Neural cell (in vitro differentiated cells): Measurements from ENCODE around the gene RHEBL1. TPM values are rescaled to one million over a fixed set of nuclear protein-coding genes. Genes with fewer than 3 reads are reported as not detected.

Experiments used
- H2AFZ ChIP-seq: fragments of 200-600, 300-800 bp; sonication (generic), shearing (Covaris generic); 2 replicates; pipeline ENCODE4 v1.6.0; 2014; ENCODE audit warnings: low read depth, mild to moderate bottlenecking, antibody characterized with exemption, low read length, moderate library complexity
- H3F3A ChIP-seq: fragments of 200-600 bp; shearing (Covaris generic); 2 replicates; pipeline ENCODE4 v1.6.1; 2016; ENCODE audit warnings: mild to moderate bottlenecking, moderate library complexity, mixed read lengths, antibody characterized with exemption, low read length; ENCODE audit not compliant: insufficient read depth, poor library complexity, severe bottlenecking
- H3K27ac ChIP-seq: fragments of 200-600, 300-800 bp; sonication (generic), shearing (Covaris generic); 2 replicates; pipeline ENCODE4 v1.5.1; 2014; ENCODE audit warnings: mild to moderate bottlenecking, low read length, moderate library complexity
- H3K27me3 ChIP-seq: fragments of 300-800, 200-600 bp; sonication (generic), shearing (Covaris generic); 2 replicates; pipeline ENCODE4 v1.6.0; 2014; ENCODE audit warnings: mild to moderate bottlenecking, low read depth, low read length, moderate library complexity; ENCODE audit not compliant: insufficient read depth
- H3K36me3 ChIP-seq: fragments of 300-800, 200-600 bp; sonication (generic), shearing (Covaris generic); 2 replicates; pipeline ENCODE4 v1.5.1; 2014; ENCODE audit warnings: mild to moderate bottlenecking, antibody characterized with exemption, low read length, moderate library complexity; ENCODE audit not compliant: insufficient read depth
- H3K4me2 ChIP-seq: fragments of 300-800, 200-600 bp; sonication (generic), shearing (Covaris generic); 2 replicates; pipeline ENCODE4 v1.6.0; 2014; ENCODE audit warnings: mild to moderate bottlenecking, low read length
- H3K4me3 ChIP-seq: fragments of 300-800, 200-600 bp; sonication (generic), shearing (Covaris generic); 2 replicates; pipeline ENCODE4 v1.5.1; 2014; ENCODE audit warnings: mild to moderate bottlenecking, low read length, moderate library complexity
- H3K79me2 ChIP-seq: fragments of 200-600 bp; shearing (Covaris generic); replicated peaks from 2 replicates; pipeline ENCODE4 v1.6.0; 2014; ENCODE audit warnings: mild to moderate bottlenecking, low read length, moderate library complexity; ENCODE audit not compliant: insufficient read depth
- H3K9ac ChIP-seq: fragments of 300-800, 200-600 bp; sonication (generic), shearing (Covaris generic); 2 replicates; pipeline ENCODE4 v1.6.1; 2016; ENCODE audit warnings: mild to moderate bottlenecking, low read length, mixed read lengths
- H3K9me2 ChIP-seq: fragments of 200-600 bp; shearing (Covaris generic); 2 replicates; pipeline ENCODE4 v1.6.1; 2016; ENCODE audit warnings: mild to moderate bottlenecking, low read length, mixed read lengths; ENCODE audit not compliant: insufficient read depth
- H3K9me3 ChIP-seq: fragments of 200-600, 300-800 bp; sonication (generic), shearing (Covaris generic); 2 replicates; pipeline ENCODE4 v1.6.1; 2016; ENCODE audit warnings: mild to moderate bottlenecking, mixed run types, low read length, moderate library complexity, mixed read lengths
- H4K20me1 ChIP-seq: fragments of 200-600 bp; shearing (Covaris generic); 2 replicates; pipeline ENCODE4 v1.6.1; 2016; ENCODE audit warnings: mild to moderate bottlenecking, mixed run types; ENCODE audit not compliant: insufficient read depth
- CTCF ChIP-seq: fragments of 450-650 bp; IDR thresholded peaks from 2 replicates; pipeline ENCODE4 v1.5.1; 2014; ENCODE audit warnings: antibody characterized with exemption, mild to moderate bottlenecking, moderate library complexity; ENCODE audit not compliant: poor library complexity, severe bottlenecking
- EP300 ChIP-seq: fragments of 450-650 bp; conservative IDR thresholded peaks from 2 replicates; pipeline ENCODE4 v1.6.1; 2014; ENCODE audit warnings: antibody characterized with exemption, mild to moderate bottlenecking, moderate library complexity; ENCODE audit not compliant: poor library complexity, severe bottlenecking
- EZH2 ChIP-seq: fragments of 200-600, 300-800 bp; shearing (Covaris generic), sonication (generic); IDR thresholded peaks from 2 replicates; pipeline ENCODE4 v1.6.1; 2014; ENCODE audit warnings: antibody characterized with exemption, low read length, borderline replicate concordance, mild to moderate bottlenecking; ENCODE audit not compliant: insufficient read depth, poor library complexity, severe bottlenecking
- MXI1 ChIP-seq: fragments of 450-650 bp; conservative IDR thresholded peaks from 2 replicates; pipeline ENCODE4 v1.6.1; 2014; ENCODE audit warnings: antibody characterized with exemption, mild to moderate bottlenecking; ENCODE audit not compliant: poor library complexity, severe bottlenecking
- POLR2AphosphoS5 ChIP-seq: IDR thresholded peaks from 2 replicates; pipeline ENCODE4 v1.6.1; 2012
- RAD21 ChIP-seq: fragments of 450-650 bp; conservative IDR thresholded peaks from 2 replicates; pipeline ENCODE4 v1.6.1; 2014; ENCODE audit warnings: antibody characterized with exemption, mild to moderate bottlenecking, moderate library complexity
- REST ChIP-seq: IDR thresholded peaks from 2 replicates; pipeline ENCODE4 v1.6.1; 2012; ENCODE audit warnings: borderline replicate concordance
- SMC3 ChIP-seq: fragments of 450-650 bp; conservative IDR thresholded peaks from 2 replicates; pipeline ENCODE4 v1.6.1; 2014; ENCODE audit warnings: antibody characterized with exemption, mild to moderate bottlenecking, moderate library complexity; ENCODE audit not compliant: poor library complexity
- TAF1 ChIP-seq: IDR thresholded peaks from 2 replicates; pipeline ENCODE4 v1.6.1; 2012; ENCODE audit warnings: low read depth
- polyA plus RNA-seq: library from polyadenylated mRNA; depleted of rRNA; stranded (reverse); fragments of >200 nt; gene quantifications from 2 replicates; pipeline ENCODE4 v1.2.3, GENCODE V29; 2014

RHEBL1 gene
- polyA plus RNA-seq, 1 donor from 2014 or later, result 0.68 TPM

- Histone ChIP-seq H3K9me3 (no peaks in the 10 kb centered on the region), H3K36me3 (no peaks in the 10 kb centered on the region), H3K4me3 (no peak overlapping the region), H4K20me1 (no peaks in the 10 kb centered on the region), H3K27ac (no peak overlapping the region), H3K79me2 (no peaks in the 10 kb centered on the region), H3K27me3 (no peaks in the 10 kb centered on the region), H3F3A (no peaks in the 10 kb centered on the region), H3K4me2 (no peak overlapping the region), H3K9me2 (no peaks in the 10 kb centered on the region), H2AFZ (no peak overlapping the region), H3K9ac (no peak overlapping the region)
- TF ChIP-seq REST (no peak), EP300 (no peak), SMC3 (no peak)
These were observed 20.8 kb downstream of the RHEBL1 start for GRCh38 chr12:49048953-49049352.

- H3K4me3 ChIP-seq, result no peak overlapping the region
- H3K4me2 ChIP-seq, result no peak overlapping the region
- H3K9me2 ChIP-seq, result no peaks in the 10 kb centered on the region
- H3K27ac ChIP-seq, result no peak overlapping the region
- H3F3A ChIP-seq, result no peaks in the 10 kb centered on the region
- H3K9me3 ChIP-seq, result no peaks in the 10 kb centered on the region
- no peak overlapping the region for H3K9ac ChIP-seq
- H2AFZ ChIP-seq, result no peak overlapping the region
- H3K27me3 ChIP-seq, result no peaks in the 10 kb centered on the region
- H3K36me3 ChIP-seq, result no peaks in the 10 kb centered on the region
- TF ChIP-seq RAD21 (no peak), TAF1 (no peak), SMC3 (no peak), EZH2 (no peak), REST (no peak), CTCF (no peak), POLR2AphosphoS5 (no peak), EP300 (no peak), MXI1 (no peak)
- H3K79me2 ChIP-seq, result no peaks in the 10 kb centered on the region
- H4K20me1 ChIP-seq, result no peaks in the 10 kb centered on the region
These were observed 23.5 kb downstream of the RHEBL1 start for GRCh38 chr12:49046129-49046895.
